Midbrain (tissue), 1 donor: Measurements from ENCODE around the gene TAC3.
"Not testable (repeated sequence)": the region's sequence is repeated elsewhere in the genome, so short reads cannot be mapped to it uniquely, and the experiment has no call there.

Experiments
- DNase-seq: peaks from one replicate; lab custom pipeline; 2025; lab: John Stamatoyannopoulos, UW

The TAC3 gene

DNA sequence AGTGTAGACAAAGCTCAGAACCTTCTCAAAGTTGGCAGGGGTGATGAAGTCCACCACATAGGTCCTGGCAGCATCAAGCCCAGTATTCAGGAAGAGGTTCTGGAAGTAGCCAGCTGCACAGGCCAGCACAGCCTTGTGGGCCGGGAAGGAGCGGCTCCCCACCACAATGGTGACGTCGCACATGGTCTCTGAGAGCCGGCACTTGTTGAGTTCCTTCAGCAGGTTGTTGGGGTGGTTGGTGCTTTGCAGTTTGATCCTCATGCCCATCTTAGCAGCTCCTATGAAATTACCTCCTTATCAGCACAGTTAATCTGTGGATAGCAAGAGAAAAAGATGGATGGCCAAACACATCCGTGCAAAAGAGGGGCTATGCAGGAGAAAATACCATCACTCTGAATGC, 11.7 kb downstream of the TAC3 start:
- no peak for DNase-seq

DNA sequence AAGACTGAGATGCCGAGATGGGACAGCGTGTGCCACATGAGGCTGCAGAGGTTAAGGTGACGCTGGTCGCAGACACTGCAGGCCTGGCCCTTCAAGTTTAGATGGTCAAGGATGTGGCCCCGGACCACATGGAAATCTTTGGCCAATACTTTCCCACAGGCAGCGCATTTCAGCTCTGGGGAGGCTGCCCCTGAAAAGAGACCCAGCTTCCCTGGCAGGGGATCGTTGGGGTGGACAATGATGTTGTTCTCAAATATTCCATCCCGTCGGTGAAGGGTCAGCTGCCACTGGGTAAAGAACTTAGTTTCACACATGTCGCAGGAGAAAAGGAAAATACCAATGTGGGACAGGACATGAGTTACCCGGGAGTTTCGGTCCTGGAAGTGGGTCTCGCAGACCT, 12.9 kb downstream of the TAC3 start:
- DNase-seq = no peak

DNA sequence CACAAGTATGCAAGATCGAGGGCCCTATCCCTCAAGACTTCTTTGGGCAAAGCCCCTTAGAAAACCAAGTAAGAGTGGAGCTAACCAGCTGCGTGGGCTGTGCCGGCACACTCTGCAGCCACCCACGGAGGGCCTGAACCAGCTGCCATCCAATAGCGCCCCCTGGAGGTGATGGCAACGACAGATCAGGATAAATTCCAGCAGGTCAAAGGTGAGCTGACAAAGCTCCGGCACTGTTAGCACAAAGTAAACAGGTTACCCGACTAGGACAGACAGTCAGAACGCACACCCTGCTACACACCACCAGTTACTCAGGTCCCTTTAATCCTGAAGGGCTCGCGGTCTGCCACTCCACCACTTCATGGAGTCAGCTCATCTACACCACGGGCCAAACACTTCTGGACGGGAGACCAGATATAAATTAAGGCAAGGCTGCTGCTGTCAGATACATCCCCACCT, 14.9 kb downstream of the TAC3 start:
- peak; percentile 30 for DNase-seq

DNA sequence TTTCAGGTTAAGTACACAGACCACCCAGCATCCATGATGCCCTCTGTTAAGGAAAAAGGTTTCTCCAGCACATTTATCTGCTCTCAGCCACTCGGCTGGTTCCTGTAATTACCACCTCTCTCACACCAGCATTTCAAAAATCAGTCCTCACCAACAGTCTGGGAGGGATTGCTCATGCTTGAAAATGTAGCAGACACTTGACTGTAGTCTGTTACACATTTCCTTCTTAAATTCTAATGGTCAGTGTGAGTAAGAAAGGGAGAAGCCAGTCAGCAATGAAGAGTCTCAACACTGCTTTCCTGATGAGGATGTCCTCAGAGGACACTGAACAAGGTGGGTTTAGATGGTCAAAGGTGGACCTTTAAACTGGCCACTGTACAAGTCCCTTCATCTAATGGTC, 15.9 kb downstream of the TAC3 start:
- no peak for DNase-seq

DNA sequence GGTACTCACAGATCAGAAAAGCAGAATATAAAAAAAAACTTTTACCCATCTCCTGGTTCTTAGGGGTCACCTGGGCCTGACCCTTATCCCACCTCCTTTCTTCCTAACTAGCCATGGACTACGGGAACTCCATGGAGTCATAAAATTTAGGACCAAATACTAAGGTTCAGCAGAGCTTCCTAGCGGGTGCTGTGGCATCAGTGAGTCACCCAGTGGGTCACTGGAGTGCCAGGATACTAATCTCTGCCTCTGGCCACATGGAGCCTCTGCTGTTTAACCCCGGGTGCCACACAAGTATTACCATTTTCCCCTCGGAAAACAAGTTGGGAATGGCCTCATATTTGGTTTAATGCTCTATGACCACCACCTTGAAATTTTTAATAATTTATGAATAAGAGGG, 16.9 kb downstream of the TAC3 start:
- DNase-seq = no peak

DNA sequence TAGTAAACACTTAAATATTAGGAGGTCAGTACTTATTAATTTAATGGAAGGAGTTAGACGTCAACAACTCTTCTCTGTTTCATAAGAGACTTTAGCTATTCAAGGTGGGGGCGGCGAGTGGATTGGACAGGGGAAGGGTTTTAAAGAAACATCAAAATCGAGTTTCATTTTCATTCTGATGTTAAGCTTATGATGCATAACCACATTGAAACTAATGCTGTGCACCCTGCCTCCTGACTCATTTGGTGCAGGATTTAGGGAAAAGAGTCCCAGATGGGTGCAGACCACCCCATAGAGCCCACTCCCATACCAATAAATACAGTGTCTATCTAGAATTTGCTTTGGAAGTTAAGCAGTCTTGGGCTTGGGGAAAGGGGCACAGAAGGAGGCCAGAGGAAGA, 17.3 kb downstream of the TAC3 start:
- DNase-seq = no peak

DNA sequence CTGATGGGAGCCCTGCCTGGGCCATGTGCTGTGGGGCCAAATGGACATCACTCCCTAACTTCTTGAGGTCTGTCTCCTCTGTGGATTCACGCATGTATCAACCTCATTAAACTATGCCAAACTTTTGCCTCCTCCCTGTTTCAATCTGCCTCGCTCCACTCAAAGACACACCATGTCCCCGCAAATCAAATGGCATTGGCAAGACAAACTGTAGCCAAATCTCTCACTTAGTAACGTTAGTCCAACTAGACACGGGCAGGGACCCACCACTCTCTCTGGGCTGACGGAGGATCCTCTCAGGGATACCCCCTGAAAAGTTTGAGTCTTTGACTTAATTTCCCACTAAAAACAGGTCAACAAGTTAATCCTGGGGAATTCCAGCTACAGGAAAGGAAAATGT, 18.0 kb downstream of the TAC3 start:
- DNase-seq = no peak

DNA sequence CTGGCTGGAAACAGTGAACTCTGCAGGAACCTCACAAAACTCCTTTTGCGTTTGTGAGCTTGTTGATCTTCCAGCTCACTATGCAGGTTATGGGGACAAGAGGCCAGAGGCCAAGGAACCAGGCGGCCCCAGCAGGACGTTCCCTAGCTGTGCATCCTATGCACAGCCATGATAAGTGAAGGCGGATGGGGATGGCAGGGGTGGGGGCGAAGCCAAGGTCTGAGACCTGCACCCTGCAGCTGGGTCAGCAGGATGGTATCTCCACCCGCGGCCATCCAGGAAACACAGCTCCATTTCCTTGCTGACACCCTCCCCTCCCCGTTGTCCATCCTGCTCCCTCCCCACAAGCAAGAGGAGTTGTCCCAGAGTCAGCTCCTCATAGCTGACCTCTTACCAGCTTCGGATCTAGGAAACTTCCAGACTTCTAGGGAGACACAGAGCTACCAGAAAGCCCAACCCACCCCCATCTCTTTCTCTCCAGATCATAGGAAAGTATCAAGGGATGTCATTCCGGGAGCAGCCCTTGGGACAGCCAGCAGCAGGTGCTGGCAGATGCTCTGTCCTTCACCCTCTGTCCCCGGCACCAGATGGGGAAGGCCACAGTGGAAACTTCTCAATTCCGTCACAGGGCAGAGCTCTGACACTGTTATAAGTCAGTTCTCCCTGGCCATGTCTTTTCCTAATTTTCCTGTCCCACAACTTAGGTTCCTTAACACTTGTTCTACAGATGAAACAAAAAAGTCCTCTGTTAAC, 19.4 kb downstream of the TAC3 start:
- DNase-seq = no peak

DNA sequence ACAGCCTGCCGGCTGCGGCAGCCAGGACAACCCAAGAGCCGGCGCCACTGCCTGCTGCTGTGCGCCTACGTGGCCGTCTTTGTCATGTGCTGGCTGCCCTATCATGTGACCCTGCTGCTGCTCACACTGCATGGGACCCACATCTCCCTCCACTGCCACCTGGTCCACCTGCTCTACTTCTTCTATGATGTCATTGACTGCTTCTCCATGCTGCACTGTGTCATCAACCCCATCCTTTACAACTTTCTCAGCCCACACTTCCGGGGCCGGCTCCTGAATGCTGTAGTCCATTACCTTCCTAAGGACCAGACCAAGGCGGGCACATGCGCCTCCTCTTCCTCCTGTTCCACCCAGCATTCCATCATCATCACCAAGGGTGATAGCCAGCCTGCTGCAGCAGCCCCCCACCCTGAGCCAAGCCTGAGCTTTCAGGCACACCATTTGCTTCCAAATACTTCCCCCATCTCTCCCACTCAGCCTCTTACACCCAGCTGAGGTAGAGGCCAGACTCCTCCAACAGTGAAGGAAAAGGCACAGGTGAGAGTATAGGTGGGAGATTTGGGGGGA, 20.3 kb downstream of the TAC3 start:
- DNase-seq = no peak

DNA sequence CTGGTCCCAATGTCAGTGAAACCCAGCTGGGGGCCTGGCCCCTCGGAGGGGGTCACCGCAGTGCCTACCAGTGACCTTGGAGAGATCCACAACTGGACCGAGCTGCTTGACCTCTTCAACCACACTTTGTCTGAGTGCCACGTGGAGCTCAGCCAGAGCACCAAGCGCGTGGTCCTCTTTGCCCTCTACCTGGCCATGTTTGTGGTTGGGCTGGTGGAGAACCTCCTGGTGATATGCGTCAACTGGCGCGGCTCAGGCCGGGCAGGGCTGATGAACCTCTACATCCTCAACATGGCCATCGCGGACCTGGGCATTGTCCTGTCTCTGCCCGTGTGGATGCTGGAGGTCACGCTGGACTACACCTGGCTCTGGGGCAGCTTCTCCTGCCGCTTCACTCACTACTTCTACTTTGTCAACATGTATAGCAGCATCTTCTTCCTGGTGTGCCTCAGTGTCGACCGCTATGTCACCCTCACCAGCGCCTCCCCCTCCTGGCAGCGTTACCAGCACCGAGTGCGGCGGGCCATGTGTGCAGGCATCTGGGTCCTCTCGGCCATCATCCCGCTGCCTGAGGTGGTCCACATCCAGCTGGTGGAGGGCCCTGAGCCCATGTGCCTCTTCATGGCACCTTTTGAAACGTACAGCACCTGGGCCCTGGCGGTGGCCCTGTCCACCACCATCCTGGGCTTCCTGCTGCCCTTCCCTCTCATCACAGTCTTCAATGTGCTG, 21.0 kb downstream of the TAC3 start:
- DNase-seq = no peak

DNA sequence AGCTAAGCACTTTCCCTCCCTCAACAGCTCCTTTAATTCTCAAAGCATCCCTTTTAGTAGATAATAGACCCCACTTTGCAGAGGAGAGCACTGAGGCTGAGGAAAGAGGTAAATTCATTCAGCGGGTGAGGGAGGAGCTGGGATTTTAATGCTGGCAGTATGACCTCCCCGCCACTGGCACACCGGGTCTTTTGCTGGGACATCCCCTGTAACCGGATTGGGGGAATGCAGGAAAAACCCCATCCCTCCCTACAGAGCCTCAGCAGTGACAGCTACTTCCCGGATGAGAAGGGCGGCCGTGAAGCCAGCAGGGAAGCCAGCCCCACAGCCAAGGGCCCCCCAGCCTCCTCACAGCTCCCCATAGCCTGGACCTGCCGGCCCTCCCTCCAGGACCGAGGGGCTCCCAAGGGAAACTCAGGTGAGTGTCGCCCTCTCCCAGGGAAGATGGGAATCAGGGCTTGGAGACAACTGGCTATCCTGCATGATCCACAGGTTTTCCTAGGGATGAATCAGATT, 22.0 kb downstream of the TAC3 start:
- no peak for DNase-seq

DNA sequence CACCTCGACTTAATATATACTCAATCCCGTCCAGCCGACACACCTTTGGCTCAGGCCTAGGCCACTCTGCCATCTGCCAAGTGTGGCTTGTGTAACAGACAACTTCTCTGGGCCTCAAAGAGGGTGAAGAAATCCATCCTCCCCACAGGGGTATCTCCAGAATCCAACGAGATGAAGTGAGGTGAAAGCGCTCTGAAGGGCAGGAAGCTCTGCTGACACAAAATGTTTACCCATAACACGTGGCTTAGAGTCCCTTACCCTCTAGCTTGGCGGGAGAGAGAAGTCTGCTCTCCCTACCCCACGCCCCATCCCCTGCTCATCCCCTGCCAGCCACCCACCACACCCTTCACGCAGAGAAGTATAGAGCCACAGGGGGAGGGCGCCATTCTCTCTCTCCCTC, 23.0 kb downstream of the TAC3 start:
- no peak for DNase-seq

DNA sequence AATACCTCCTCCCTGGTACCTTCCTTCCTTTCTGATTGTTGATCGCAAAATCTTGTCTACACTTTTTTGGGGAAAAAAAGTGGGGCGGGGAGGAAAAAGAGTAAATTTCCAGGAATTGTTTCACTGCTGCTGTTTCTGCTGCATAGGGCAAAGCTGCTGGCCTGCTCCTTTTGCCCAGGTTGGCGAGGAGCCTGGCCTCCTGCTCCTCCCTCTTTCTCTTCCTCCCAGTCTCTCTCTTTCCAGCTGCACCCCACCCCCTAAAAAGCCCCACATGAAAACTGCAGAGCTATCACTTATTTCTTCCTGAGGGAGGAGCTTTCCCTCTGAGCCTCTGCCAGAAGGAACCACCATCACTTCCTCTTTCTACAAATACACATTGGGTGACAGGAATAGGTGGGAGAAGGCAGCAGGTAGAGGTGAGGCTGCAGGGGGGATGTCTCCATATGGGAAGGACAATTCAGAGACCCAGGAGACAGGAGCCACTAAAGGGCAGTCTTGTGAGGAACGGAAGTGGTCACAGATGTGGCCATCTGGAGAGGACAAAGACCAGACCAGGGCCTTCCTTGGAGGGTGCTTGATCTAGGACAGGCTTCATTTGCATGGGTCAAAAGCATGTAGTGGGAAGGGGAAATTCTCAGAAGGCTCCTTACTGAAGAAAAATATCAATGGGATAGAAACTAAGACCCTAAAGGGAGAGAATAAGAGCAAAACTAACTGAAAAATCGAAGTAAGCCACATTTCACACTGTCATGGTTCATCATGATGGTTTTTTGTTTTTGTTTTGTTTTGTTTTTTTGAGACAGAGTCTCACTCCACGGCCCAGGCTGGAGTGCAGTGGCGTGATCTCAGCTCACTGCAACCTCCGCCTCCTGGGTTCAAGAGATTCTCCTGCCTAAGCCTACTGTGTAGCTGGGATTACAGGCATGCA, 24.7 kb downstream of the TAC3 start:
- DNase-seq = peak; percentile 36

DNA sequence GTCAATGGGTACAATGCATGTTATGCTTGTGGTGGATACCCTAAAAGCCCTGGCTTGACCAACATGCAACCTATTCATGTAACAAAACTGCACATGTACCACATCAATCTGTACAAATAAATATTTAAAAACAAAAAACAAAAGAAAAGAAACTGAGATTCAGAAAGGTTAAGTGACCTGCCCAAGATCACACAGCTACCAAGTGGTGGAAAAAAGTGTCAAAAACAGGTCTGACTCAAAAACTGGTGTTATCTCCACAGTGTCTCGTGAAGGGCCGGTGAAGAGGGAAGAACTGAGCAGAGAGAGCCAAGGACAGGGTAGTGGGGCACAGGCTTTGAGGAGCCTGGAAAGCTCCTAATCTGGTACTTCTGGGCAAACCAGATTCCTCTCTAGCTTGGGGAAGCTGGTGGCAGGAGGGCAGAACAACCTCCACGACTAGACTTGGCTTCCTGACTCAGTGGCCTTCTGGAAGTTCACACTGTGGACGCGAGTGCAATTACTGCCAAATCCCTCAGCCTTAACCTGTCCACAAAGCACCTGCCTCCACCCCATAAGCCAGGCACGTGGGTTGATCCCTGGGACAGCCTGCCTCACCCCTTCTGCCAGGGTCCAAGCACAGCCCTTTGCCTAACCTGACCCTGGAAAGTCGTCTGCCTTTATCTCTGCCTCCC, 25.5 kb downstream of the TAC3 start:
- no peak for DNase-seq

DNA sequence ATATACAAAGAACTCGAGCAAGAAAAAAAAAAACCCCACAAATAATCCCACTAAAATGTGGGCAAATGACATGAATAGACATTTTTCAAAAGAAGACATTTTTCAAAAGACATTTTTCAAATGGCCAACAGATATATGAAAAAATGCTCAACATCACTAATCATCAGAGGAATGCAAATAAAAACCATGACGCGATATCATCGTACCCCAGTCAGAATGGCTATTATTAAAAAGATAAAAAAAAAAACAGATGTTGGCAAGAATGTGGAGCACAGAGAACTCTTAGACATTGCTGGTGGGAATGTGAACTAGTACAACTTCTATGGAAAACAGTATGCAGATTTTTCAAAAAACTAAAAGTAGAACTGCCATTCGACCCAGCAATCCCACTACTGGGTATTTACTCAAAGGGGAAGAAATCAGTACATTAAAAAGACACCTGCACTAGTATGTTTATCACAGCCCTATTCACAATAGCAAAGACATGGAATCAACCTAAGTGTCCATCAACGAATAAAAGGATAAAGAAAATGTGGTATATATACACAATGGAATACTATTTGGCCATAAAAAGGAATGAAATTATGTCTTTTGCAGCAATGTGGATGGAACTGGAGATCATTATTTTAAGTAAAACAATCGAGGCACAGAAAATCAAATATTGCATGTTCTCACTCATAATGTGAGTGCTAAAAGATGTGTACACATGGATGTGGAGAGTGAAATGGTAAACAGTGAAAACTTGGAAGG, 26.3 kb downstream of the TAC3 start:
- DNase-seq = no peak

DNA sequence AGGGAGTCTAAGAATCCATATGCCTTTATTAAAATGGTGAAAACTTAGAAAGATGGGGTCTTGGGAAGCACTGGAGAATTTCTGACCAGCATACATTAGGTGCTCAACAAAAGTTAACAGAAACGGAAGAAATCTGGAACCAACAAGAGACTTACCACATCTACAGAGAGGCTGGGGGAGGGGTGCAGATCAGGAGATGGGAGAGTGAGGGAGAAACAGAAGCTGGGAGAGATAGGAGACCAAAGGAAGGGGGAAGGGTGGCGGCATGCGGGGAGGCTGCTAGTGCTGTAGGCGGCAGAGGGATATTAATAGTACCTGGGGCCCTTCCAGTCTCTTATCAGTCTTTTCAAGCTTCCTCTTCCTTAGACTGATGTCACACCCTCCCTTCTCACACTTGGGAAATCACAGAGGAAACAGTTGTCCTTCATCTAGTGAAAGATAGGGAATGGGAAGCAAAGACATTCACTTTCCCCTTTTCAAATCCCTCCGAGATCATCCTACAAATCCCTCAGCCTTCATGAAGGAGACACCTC, 28.1 kb downstream of the TAC3 start:
- no peak for DNase-seq

DNA sequence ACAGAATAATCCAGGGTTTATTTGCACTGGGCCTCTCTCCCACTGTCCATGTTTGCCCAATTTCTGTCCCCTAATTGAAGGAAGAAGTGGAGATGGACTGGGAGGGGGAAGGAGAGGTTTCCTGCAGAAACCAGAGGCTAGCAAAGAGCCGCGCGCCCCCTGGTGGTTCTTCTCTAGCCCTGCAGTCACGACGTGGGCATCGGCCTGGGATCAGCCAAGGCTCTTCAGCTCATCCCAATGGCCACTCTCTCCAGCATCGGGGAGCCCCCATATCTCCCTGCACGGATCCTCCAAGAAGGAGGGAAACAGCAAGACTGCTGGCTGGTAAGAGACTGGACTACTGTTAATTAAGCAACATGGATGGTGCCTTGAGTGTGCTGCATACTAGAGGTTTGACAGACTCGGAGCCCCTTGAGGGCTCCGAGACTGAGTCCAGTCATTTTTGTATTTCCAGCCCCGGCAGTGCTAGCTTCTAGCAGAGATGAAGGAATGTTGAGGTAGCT, 28.7 kb downstream of the TAC3 start:
- DNase-seq = peak; percentile 85

DNA sequence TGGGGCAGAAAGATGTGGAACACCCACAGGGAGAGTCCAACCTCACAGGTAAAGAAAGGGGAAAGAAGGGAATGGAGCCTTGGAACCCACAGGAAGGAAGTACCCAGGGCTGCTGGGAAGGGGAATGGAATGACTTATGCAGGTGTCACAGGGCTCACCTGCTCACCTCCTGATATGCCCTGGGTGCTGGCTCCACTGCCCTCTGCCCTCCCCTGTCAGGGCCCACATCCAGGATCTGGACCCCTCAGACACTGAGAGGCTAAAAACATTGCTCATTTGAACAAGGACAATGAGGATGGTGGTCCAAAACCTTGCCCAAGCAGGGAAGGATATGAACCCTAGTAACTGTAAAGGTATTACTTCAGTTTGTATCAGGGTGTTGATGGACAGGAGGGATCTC, 29.3 kb downstream of the TAC3 start:
- DNase-seq = no peak

DNA sequence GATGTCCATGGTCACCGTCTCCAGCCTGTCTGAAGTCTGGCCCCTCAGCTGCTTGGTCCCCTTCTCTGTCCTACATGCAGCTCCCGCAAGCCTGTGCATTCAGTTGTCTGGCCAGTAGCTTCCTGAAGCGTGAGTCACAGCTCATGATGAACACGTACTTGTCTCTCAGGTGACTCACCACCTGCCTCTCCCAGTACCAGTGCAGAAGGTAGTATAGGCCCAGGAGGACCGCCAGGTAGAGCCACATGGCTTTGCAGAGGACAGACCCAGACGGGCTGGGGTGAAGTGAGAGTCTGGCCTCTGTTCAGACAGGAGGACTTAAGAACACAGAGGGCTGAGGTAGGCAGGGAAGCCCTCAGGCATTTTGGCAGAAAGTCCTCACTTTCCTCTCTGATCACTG, 30.6 kb downstream of the TAC3 start:
- not testable (repeated sequence) for DNase-seq

DNA sequence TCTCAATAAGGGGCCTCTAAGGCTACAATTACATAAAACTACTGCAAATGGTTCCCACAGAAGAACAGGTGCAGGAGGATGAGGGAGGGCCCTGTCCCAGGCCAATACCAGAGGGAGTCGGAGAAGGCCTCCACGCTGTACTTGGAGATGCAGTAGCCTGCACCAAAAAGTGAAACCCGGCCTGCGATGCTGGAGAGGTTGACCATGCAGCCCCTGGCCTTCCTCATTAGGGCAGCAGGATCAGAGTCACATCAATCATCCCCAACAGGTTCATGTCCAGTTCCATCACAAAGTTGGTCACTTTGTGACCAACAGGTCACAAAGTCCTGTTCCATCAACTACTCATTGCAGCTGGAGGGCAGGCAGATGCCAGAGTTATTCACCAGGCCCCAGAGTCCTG, 32.9 kb downstream of the TAC3 start:
- DNase-seq = no peak
